ENCODE measurements around the gene THSD4.

DNA sequence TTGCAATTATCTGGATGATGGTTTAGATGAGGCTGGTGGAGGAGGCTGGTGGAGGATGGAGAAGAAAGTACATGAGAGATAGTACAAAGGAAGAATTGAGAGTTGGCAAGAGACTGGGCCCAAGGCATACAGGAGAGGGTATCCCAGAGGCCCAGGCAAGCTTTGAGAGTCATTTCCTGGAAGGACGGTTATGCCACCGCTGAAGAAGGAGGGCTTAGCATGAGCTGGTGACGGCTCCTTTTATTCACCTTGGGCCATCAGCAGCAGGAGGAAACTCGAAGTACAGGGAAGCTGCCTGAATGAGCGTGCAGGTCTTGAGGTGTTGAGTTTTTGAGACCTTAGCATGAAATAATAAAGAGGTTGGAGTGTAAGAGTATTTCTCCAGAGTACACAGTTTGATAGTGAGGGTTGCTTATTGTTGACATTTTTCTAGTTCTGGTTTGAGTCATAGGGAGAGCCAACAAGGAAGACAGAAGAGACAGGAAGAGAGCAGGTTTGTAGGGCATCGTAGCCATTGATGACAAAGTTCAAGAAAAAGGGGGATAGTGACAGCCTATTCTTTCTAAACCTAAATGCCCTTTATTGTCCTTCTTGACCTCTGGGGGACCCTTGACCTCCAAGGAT, 13.8 kb downstream of the THSD4 start:
- TF ChIP-seq EZH2 (IDR thresholded peaks at IDR 0.05; ENCODE audit: borderline replicate concordance, low read length) = no peak
- TF ChIP-seq, protein P1, sequence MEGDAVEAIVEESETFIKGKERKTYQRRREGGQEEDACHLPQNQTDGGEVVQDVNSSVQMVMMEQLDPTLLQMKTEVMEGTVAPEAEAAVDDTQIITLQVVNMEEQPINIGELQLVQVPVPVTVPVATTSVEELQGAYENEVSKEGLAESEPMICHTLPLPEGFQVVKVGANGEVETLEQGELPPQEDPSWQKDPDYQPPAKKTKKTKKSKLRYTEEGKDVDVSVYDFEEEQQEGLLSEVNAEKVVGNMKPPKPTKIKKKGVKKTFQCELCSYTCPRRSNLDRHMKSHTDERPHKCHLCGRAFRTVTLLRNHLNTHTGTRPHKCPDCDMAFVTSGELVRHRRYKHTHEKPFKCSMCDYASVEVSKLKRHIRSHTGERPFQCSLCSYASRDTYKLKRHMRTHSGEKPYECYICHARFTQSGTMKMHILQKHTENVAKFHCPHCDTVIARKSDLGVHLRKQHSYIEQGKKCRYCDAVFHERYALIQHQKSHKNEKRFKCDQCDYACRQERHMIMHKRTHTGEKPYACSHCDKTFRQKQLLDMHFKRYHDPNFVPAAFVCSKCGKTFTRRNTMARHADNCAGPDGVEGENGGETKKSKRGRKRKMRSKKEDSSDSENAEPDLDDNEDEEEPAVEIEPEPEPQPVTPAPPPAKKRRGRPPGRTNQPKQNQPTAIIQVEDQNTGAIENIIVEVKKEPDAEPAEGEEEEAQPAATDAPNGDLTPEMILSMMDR (conservative IDR thresholded peaks at IDR 0.05 in 1 of 2, IDR thresholded peaks at IDR 0.05 in 1 of 2; ENCODE audit: extremely low read depth in 1 of 2, insufficient read depth in 1 of 2, low read depth in 1 of 2, low read length in 2 of 2) = no peak
